ENCODE data around the gene NOL12.

The NOL12 gene

GRCh38 chr22:37659897-37660708, 26.0 kb upstream of the NOL12 start:
- no peak for DNase-seq

DNA sequence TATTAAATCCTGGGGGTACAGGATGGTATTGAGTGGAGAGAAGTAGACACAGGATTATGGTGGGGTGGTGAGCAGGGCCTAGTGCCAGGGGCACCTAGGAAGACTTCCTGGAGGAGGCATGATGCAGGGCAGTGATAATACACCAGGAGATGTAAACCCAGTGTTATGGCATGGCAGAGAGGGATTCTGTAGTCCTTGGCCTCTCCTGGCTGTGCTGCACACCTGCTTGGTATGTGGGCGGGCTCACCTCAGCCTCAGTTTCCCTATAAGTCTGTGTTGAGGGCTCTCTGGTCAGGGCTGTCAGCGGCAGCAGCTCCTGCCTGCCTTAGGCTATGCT, 25.5 kb upstream of the NOL12 start:
- DNase-seq = no peak

- peak; percentile 56 for DNase-seq
Measured at GRCh38 chr22:37661160-37661924, 24.8 kb upstream of the NOL12 start.

DNA sequence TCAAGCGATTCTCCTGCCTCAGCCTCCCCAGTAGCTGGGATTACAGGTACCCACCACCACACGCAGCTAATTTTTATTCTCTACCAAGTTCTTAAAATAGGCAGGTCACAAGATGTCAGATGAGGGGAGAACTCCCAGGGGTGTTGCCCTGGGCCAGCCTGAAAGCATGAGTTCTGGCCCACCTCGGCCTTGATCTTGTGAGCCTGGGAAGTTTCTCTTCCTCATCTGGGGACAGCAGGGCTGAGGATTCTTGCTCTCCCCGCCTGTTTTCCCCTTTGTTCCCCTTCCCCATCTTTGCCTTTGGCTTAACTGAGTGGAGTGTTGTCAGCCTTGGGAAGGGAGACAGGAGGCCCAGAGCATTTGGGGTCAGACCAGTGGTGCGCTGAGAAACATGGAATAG, 24.1 kb upstream of the NOL12 start:
- no peak for DNase-seq

DNA sequence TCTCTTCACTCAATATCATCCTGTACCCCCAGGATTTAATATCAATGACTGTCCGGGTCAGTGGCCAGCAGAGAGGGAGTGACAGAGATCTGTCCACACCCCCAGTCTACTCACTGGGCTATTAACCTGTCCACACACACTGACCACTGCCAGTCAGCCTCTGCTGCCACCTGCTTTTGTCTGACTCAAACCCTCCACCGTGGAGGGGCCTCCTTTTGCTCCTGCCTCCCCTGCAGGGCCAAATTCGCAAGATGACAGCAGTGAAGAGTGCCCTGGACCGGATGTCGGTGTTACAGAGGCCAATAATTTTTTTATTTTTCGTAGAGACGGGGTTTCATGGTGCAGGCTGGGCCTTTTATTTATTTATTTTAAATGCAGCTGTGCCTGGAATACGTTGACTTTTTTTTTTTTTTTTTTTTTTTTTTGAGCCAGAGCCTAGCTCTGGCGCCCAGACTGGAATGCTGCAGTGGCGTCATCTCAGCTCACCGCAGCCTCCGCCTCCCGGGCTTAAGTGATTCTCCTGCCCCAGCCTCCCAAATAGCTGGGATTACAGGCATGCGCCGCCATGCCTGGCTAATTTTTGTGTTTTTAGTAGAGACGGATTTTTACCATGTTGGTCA, 22.5 kb upstream of the NOL12 start:
- no peak for DNase-seq

DNA sequence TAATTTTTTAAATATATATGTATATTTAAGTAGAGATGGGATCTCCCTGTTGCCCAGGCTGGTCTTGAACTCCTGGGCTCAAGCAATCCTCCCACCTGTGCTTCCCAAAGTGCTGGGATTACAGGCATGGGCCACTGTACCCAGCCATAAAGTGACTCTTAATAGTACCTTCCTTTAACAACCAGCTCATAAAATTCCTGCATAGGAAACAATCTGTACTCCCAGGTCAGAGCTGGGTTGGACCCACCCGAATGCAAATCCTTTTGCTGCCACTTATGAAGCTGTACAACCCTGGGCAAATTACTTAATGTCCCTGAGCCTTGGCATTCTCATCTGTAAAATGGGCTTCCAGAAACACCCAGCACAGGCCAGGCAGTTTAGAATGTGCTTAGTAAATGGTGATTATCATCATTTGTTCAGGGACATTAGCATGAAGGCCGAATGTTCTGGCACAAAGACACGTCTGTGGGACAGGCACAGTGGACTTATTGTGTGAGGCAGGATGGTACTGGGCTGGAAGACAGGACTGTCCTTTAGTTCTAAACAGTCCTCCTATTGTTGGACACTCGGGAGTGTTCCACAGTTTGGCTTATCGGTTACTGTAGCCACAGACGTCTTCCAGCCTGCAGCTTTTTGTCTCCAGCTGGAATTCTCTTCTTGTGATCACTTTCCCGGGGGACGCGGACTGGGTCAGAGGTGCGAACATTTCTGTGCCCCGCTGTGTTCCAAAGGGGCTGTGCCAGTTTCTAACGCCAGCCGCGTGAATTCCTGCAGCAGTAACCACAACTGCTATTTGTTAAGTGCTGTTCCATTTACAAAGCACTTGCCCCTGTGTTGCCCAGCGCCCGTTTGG, 21.7 kb upstream of the NOL12 start:
- DNase-seq = no peak

GRCh38 chr22:37665487-37665886, 20.7 kb upstream of the NOL12 start:
- DNase-seq = no peak

GRCh38 chr22:37669586-37669985, 16.6 kb upstream of the NOL12 start:
- no peak for DNase-seq

DNA sequence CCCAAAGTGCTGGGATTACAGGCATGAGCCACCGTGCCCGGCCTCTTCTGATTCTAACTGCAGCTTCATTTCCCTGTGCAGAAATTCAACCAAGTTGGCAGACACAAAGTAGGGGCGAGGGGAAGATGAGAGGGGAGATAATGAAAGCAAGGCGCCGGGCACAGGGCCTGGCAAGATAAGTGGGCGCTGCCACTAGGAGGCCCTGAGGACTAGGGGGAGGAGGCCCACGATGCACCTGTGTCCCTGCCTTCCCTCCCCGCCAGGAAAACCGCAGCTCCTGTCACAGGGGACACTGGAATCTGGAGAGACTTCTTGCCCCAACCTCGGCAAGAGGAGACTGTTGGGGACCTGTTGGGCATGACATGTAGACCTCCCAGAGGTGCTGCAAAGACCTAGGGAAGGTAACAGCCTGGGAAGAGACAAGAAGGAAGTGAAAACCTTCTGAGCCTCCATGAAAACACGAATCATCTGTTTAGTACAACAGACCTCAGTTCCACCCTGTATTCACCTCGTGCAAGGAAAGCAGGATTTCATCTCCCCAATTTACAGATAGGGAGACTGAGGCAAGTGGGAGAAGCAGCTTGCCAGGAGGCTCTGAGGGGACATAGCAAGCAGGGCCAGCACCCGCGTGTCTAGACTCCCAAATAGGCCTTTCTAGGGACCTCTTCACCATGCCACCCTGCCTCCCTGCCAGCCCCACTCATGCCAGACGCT, 13.8 kb upstream of the NOL12 start:
- no peak for DNase-seq

DNA sequence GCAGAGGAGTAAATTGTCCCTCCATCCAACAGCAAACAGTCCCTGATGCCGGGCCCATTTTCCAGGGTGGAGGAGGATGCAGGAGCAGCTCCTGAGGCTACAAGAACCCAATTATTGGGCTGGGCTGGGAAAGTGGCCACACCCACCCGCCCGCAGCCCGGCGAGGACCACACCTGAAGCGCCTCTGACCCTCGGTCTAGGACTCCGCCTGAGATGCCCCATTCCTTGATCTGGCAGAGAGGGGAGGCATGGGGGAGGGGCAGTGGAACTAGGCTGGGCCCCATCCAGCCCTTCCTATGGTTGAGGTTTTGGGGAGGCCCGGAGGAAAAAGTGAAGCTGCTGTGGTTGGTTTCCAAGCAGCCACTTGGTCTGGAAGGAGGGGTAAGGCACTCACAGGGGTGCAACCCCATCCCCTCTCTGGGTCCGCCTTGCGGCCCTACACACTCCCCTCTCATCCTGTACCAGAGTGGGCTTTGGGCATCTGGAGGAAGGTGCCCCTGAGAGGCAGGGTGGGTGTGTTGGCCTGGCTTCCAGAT, 13.2 kb upstream of the NOL12 start:
- DNase-seq = no peak

- DNase-seq = no peak
Measured at GRCh38 chr22:37674248-37674647, 11.9 kb upstream of the NOL12 start.

DNA sequence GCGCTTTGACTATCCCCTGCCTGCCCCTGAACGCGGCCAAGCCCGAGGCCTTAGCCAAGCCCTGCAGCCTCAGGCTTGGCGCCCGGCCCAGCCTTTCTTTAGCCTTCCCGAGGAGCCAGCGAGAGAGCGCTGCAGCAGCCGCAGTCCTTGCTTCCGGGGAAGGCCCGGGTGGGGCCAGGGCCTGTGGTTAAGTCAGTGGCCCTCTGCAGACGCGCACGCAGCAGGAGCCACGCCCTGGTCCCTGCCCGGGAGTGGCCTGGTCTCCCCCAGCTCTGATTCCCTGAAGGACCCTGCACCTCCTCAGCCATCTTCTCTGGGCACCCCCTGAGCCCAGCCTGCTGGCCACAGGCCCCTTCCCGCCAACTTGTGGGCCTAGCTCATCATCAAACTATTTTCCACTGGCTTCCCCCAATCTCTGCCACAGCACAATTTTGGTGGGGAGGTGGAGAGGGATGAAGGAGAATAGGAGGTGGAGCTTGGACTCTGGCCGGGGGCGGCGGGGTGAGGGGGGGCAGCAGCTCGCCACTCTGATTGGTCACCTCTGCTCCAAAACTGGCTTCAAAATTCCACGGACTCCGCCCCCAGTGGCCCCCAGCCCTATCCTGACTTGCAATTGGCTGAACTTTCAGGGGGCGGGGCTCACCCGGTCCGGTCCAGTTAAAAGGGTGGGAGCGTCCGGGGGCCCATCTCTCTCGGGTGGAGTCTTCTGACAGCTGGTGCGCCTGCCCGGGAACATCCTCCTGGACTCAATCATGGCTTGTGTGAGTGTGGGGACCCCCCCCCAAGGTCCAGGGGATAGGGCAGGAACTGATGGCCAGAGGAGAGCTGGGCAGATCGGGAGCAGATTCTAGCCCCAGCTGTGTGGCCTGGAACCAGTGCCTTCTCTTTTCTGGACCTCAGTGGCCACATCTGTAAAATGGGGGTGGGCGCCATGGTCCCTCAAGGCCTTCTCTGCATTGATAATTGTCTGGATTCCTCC, 10.9 kb upstream of the NOL12 start, which contains the start of gene LGALS1:
Gene LGALS1, plus strand, starts transcription at position 686 of the 979 bp plus-strand sequence. Its CDS starts 67 bp downstream, at position 753.
- peak; percentile 19 for DNase-seq

DNA sequence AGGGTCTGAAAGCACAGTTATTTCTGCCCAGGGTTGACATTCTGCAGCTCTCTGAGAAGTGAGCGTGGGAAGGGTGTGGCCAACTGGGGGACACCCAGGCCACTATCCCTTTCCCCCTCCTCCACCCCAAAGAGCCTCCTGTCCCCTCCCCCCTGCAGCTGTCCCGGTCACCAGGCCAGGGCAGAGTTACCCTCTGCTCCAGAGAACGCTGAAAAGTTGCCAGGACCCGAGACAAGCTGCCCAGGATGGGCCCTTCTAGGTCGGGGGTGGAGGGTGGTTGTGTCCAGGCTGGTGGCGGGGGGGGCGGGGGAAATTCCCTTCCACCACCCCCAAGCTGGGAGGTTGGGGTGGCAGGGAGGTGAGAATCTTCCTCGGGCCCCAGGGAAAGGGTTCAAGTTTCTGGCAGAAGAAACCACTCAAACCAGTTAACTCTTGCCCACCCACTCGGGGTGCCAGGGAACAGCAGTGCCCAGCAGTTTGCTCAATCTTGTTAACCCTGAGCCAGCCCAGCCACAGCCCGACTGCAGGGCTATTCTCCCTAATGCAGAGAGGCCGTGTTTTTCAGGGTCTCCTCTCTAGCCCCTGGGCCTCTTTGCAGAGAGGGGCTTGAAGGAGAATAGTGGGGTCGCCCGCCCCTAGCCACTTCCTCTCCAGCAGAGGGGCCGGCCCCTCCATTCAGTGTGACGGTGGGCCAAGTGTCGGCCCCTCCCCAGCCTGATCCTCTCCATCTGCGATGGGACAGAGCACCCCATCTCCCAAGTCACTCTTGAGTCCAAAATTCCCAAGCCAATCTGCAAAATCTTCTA, 10.0 kb upstream of the NOL12 start:
- no peak for DNase-seq

DNA sequence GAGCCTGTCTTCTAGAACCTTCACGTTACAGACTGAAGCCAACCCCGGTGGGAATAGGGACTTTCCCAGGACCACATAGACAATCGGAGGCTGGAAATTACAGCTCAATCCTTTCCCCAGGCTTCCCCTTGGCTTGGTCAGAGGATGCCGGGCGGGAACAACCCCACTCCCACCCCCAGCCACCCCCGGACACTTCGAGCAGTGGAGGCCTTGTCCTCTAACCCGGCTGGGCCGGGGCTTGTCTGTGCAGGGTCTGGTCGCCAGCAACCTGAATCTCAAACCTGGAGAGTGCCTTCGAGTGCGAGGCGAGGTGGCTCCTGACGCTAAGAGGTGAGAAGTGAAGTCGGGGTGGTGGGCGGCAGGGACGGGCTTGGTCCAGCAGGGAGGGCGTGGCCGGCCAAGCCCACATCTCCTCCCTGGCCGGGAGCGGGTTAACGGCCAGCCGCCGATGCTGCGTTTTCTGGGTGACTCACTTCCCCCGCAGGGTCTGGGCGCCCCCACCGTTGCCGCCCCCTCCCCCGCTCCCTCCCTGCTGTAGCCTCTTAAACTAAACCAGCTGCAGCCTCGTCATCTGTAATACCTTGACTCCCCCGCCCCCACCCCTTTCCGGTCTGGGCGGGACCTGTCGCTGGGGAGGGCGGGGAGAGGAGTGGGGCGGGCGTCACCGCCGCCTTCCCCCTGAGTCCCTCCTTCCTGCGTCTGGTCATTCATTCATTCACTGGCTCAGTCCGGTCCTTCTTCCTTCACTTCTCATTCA, 9.2 kb upstream of the NOL12 start:
- DNase-seq = peak; percentile 63

DNA sequence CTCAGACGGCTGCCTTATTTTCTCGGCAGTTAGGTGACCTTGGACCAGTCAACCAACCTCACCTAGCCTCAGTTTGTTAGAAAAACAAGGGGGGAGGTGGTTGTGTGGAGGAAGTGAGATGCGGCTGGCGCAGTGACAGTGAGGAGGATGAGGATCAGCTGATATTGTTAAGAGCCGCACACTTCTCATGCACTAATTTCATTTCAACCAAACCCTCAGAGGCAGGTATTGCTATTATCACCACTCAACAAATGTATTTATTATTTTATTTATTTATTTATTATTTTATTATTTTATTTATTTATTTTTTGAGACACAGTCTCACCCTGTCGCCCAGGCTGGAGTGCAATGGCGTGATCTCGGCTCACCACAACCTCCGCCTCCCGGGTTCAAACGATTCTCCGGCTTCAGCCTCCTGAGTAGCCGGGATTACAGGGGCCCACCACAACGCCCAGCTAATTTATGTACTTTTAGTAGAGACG, 8.6 kb upstream of the NOL12 start:
- no peak for DNase-seq

DNA sequence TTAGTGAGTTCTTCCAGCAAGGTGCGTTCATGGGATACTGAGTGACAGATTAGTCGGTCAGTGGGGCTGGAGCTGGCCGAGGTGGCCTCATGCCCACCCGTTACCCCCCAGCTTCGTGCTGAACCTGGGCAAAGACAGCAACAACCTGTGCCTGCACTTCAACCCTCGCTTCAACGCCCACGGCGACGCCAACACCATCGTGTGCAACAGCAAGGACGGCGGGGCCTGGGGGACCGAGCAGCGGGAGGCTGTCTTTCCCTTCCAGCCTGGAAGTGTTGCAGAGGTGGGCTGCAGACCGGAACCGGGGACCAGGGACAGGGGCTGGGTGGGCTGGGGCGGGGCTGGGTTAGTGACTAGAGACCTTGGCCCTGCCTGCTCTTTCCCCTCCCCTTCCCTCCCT, 7.8 kb upstream of the NOL12 start:
- no peak for DNase-seq

DNA sequence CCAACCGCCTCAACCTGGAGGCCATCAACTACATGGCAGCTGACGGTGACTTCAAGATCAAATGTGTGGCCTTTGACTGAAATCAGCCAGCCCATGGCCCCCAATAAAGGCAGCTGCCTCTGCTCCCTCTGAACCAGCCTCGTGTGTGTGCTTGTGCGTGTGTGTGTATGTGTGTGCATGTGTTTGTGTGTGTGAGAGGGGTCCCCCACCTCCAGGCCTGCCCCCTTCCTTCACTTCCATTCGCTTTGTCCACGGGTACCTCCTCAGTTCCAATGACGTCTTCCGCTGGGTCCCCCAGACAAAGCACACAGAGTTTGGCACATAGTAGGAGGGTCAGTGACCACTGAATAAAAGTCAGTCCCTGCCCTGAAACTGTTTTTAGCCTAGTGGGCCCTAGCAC, 6.5 kb upstream of the NOL12 start:
- DNase-seq = no peak

DNA sequence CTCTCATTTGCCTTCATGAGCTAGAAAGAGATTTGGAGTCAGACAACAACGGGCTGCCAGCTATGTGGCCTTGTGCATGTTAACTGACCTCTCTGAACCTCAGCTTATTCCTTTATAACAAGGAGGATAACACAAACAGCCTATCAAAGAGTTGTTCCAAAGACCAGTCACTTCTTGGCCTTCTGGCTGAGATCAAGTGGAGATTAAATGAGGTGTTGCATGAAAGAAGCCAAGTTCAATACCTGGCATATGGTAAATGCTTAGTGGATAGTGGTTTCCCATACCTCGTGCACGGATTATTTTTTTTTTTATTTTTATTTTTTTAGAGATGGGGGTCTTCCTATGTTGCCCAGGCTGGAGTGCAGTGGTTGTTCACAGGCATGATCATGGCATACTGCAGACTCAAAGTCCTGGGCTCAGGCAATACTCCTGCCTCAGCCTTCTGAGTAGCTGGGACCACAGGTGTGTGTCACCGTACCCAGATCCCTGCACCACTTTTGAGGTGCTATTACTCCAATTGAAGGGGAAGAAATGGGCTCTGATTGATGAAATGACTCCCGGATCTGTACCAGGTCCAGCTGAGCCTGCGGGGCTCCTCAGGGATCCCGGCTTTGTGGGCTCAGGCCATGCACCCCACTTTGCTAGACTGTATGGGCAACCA, 5.8 kb upstream of the NOL12 start:
- DNase-seq = no peak

Measured in NCI-H2227 treated with DMSO at 0.1 percent for 48 hours (cell line).